GM12872 (cell line): ENCODE results near the gene MYCN.

Source experiments
- CTCF ChIP-seq: IDR thresholded peaks from 3 replicates; pipeline ENCODE4 v1.5.1; 2011; ENCODE audit warnings: low read depth, mild to moderate bottlenecking, low read length, moderate library complexity; ENCODE audit not compliant: insufficient read depth

MYCN gene

GRCh38 chr2:15895615-15896469 is 44.5 kb upstream of the MYCN start:
- TF ChIP-seq CTCF = no peak

GRCh38 chr2:15896859-15897258 is 43.5 kb upstream of the MYCN start:
- TF ChIP-seq CTCF = no peak

- TF ChIP-seq CTCF = no peak
These were observed 42.8 kb upstream of the MYCN start for GRCh38 chr2:15897431-15898098.

- no peak for TF ChIP-seq CTCF
These were observed 41.1 kb upstream of the MYCN start for GRCh38 chr2:15899327-15899612.

GRCh38 chr2:15899751-15900493 is 40.4 kb upstream of the MYCN start:
- no peak for TF ChIP-seq CTCF

- no peak for TF ChIP-seq CTCF
These were observed 39.1 kb upstream of the MYCN start for GRCh38 chr2:15901095-15901807.

GRCh38 chr2:15901808-15902130 is 38.6 kb upstream of the MYCN start:
- TF ChIP-seq CTCF = no peak
